K562 (cell line): ENCODE data around the gene MEX3D. TPM values are rescaled to one million over a fixed set of nuclear protein-coding genes. Genes with fewer than 3 reads are reported as not detected.
A peak's percentile ranks its signal among the peaks of the same experiment; 100 is the strongest.

ENCODE experiments used
- CHD4 ChIP-seq: fragments of 200-600 bp; sonication (generic); IDR thresholded peaks from 3 replicates; pipeline ENCODE4 v1.6.1; 2012; ENCODE audit warnings: low read depth, mild to moderate bottlenecking, mixed read lengths, low read length, inconsistent platforms; ENCODE audit not compliant: insufficient read depth, insufficient replicate concordance, poor library complexity, severe bottlenecking
- CSDE1 ChIP-seq, 2 experiments: fragments of 450-650 bp; IDR thresholded peaks; 2 replicates each; pipeline ENCODE4 v1.6.1; 2016; ENCODE audit warnings: mild to moderate bottlenecking in 1 of 2
- HNRNPK ChIP-seq: fragments of 200-400 bp; formaldehyde crosslinking; IDR thresholded peaks from one replicate; pipeline ENCODE4 v1.6.1; 2018; ENCODE audit warnings: mild to moderate bottlenecking, low read depth, low read length; ENCODE audit not compliant: poor library complexity, severe bottlenecking
- JUN ChIP-seq, 2 experiments: sonication (generic) in 1 of 2; formaldehyde crosslinking in 1 of 2; IDR thresholded peaks; 2 replicates each; pipeline versions ENCODE4 v1.6.1 to v1.8.0; 2012 to 2022; ENCODE audit warnings: borderline replicate concordance in 2 of 2, mild to moderate bottlenecking in 2 of 2, improper control_type of control experiment in 1 of 2, low read depth in 1 of 2, low read length in 1 of 2, missing genetic modification reagents in 1 of 2
- KLF13 ChIP-seq: fragments of 450-650 bp; IDR thresholded peaks from 2 replicates; pipeline ENCODE4 v1.6.1; 2016; ENCODE audit warnings: missing genetic modification characterization, low read depth, mild to moderate bottlenecking, missing compliant biosample characterization, moderate library complexity, borderline replicate concordance
- NCOA1 ChIP-seq: fragments of 450-650 bp; IDR thresholded peaks from 2 replicates; pipeline ENCODE4 v1.6.1; 2016; ENCODE audit warnings: low read depth
- NUFIP1 ChIP-seq: fragments of 450-650 bp; IDR thresholded peaks from 2 replicates; pipeline ENCODE4 v1.6.1; 2018; ENCODE audit not compliant: partially characterized antibody
- POU5F1 ChIP-seq: fragments of 150-350 bp; IDR thresholded peaks from 2 replicates; pipeline ENCODE4 v1.6.1; 2014; ENCODE audit warnings: borderline replicate concordance, low read length, low read depth, mild to moderate bottlenecking; ENCODE audit not compliant: partially characterized antibody
- SMARCE1 ChIP-seq: fragments of 450-650 bp; IDR thresholded peaks from 2 replicates; pipeline ENCODE4 v1.7.1; 2016; ENCODE audit warnings: mild to moderate bottlenecking
- TEAD4 ChIP-seq, 2 experiments: sonication (generic) in 1 of 2; formaldehyde crosslinking in 1 of 2; IDR thresholded peaks; 2 replicates each; pipeline versions ENCODE4 v1.6.1 to v1.8.0; 2012 to 2022; ENCODE audit warnings: borderline replicate concordance in 1 of 2, inconsistent platforms in 1 of 2, low read length in 1 of 2, mild to moderate bottlenecking in 1 of 2, missing genetic modification reagents in 1 of 2
- WHSC1 ChIP-seq: IDR thresholded peaks from one replicate; pipeline ENCODE4 v1.6.1; 2012; ENCODE audit warnings: low read length, control low read depth, inconsistent platforms
- ZNF311 ChIP-seq: fragments of 250-450 bp; sonication (Bioruptor Pico); IDR thresholded peaks from 2 replicates; pipeline ENCODE4 v1.4.0; 2020; ENCODE audit warnings: mild to moderate bottlenecking, moderate library complexity
- polyA plus RNA-seq, 8 experiments: library from polyadenylated mRNA; depleted of rRNA in 4 of 8; stranded (reverse) in 5 of 8; unstranded in 3 of 8; fragments of >200 nt; fragmentation: Nextera tagmentation in 2 of 8; fragmentation: Illumina TruSeq in 1 of 8; extraction: Ambion mirVana in 2 of 8; extraction: Trizol in 1 of 8; gene quantifications; 2 replicates each; pipeline versions ENCODE4 v1.2.1 to v1.2.3, GENCODE V29; 2011 to 2014; ENCODE audit warnings: inconsistent platforms in 1 of 8, missing spikeins in 1 of 8
- total RNA-seq, 7 experiments: library from RNA; depleted of rRNA in 6 of 7; stranded (reverse); fragments of >200 nt in 6 of 7; fragmentation: Illumina TruSeq in 2 of 7; extraction: Trizol in 2 of 7; gene quantifications; 2 replicates each; pipeline versions ENCODE4 v1.2.1 to v1.2.3, GENCODE V29; 2011 to 2021; ENCODE audit warnings: low replicate concordance in 1 of 7
- TF ChIP-seq, protein P1 (sequence below), 2 experiments: fragments of 450-650 bp in 1 of 2; IDR thresholded peaks; 2 replicates each; pipeline ENCODE4 v1.6.1; 2011 to 2017; ENCODE audit warnings: low read depth in 2 of 2, antibody characterized with exemption in 1 of 2, borderline replicate concordance in 1 of 2, low read length in 1 of 2, mild to moderate bottlenecking in 1 of 2, mixed read lengths in 1 of 2; ENCODE audit not compliant: control insufficient read depth in 1 of 2
- TF ChIP-seq, protein P2 (sequence below): fragments of 450-650 bp; IDR thresholded peaks from 2 replicates; pipeline ENCODE4 v1.6.1; 2016
- TF ChIP-seq, protein P3 (sequence below), 2 experiments: fragments of 450-650 bp in 1 of 2; sonication (generic) in 1 of 2; formaldehyde crosslinking in 1 of 2; IDR thresholded peaks in 1 of 2; conservative IDR thresholded peaks in 1 of 2; 2 replicates each; pipeline versions ENCODE4 v1.6.1 to v1.8.1; 2016 to 2023; ENCODE audit warnings: mild to moderate bottlenecking in 2 of 2, moderate library complexity in 2 of 2, inconsistent platforms in 1 of 2, missing genetic modification reagents in 1 of 2

MEX3D gene
- total and polyA plus RNA-seq, 9 of the 15 experiments (the other 6 are each of a cell fraction or from before 2014, with no cell fraction given) = 1.7 to 39.3 (median 5.7) TPM

DNA sequence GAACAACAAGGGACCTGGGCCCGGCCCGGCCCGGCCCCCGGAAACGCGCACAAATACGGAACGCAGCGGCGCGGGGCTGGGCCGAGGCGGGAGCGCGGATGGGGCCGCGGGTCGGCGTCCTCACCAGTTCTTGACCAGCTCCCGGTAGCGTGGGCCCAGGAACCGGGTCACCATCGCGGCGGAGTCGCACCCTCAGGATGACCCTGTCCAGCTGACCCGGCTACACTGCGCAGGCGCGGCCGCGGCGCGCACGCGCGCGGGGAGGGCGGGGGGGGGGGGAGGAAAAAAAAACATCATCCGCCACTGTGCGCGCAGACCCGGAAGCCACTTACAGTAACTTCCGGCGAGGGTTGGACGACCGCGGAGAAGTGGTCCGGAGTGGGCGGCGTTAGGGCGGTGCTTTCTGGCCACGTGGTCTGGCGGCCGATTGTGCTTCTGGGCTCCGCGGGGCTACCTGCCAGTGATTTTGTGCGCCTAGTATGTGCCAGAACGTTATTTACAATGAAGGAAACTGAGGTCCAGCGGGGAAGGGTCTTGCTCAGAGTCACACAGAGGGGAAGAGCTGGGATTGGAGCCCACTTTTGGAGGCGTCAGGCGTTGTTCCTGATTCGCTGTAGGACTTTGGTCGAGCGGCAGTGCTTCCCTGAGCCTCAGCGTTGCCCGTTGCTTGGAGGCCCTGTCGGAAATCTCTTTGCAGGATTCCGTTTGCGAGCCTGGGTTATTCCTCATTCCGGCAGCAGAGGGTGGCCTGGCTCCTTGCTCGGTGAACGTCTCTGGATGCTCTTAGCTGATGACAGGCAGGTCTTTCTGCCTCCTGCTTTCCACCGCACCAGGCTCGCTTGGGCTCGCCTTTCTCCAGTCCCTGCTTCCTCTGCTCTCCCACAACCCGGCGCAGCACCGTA lies 37.4 kb upstream of the MEX3D start, which contains the start of gene UQCR11 (continued):
- TF ChIP-seq, protein P1, sequence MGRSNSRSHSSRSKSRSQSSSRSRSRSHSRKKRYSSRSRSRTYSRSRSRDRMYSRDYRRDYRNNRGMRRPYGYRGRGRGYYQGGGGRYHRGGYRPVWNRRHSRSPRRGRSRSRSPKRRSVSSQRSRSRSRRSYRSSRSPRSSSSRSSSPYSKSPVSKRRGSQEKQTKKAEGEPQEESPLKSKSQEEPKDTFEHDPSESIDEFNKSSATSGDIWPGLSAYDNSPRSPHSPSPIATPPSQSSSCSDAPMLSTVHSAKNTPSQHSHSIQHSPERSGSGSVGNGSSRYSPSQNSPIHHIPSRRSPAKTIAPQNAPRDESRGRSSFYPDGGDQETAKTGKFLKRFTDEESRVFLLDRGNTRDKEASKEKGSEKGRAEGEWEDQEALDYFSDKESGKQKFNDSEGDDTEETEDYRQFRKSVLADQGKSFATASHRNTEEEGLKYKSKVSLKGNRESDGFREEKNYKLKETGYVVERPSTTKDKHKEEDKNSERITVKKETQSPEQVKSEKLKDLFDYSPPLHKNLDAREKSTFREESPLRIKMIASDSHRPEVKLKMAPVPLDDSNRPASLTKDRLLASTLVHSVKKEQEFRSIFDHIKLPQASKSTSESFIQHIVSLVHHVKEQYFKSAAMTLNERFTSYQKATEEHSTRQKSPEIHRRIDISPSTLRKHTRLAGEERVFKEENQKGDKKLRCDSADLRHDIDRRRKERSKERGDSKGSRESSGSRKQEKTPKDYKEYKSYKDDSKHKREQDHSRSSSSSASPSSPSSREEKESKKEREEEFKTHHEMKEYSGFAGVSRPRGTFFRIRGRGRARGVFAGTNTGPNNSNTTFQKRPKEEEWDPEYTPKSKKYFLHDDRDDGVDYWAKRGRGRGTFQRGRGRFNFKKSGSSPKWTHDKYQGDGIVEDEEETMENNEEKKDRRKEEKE (IDR thresholded peaks at IDR 0.05; ENCODE audit: borderline replicate concordance in 1 of 2, control insufficient read depth in 1 of 2, low read depth in 2 of 2, low read length in 1 of 2) = no peak
- no peak for TF ChIP-seq CSDE1 (IDR thresholded peaks at IDR 0.05)
- TF ChIP-seq, protein P2, sequence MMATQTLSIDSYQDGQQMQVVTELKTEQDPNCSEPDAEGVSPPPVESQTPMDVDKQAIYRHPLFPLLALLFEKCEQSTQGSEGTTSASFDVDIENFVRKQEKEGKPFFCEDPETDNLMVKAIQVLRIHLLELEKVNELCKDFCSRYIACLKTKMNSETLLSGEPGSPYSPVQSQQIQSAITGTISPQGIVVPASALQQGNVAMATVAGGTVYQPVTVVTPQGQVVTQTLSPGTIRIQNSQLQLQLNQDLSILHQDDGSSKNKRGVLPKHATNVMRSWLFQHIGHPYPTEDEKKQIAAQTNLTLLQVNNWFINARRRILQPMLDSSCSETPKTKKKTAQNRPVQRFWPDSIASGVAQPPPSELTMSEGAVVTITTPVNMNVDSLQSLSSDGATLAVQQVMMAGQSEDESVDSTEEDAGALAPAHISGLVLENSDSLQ = peak; percentile 89
- TF ChIP-seq, protein P3, sequence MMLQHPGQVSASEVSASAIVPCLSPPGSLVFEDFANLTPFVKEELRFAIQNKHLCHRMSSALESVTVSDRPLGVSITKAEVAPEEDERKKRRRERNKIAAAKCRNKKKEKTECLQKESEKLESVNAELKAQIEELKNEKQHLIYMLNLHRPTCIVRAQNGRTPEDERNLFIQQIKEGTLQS (IDR thresholded peaks at IDR 0.05) = no peak
- TF ChIP-seq, protein P3 (CRISPR knock-in tag; conservative IDR thresholded peaks at IDR 0.05) = 0 out of 2 replicates have a peak, but pooled peaks have one; percentile 61
- TF ChIP-seq SMARCE1 = peak; percentile 76
- no peak for TF ChIP-seq KLF13 (tag)
- no peak for TF ChIP-seq WHSC1
- no peak for TF ChIP-seq NUFIP1
- no peak for TF ChIP-seq HNRNPK
- no peak for TF ChIP-seq POU5F1
- TF ChIP-seq CHD4 = no peak
- 0 out of 2 replicates have a peak, but pooled peaks have one; percentile 46 for TF ChIP-seq NCOA1
- peak; percentile 12; the same call in 1 of the 2 replicates for TF ChIP-seq JUN (IDR thresholded peaks at IDR 0.05; ENCODE audit: borderline replicate concordance, low read depth, low read length)
- TF ChIP-seq JUN (CRISPR knock-in tag; IDR thresholded peaks at IDR 0.05; ENCODE audit: borderline replicate concordance) = no peak
- no peak for TF ChIP-seq ZNF311
- peak; percentile 49; the same call in 1 of the 2 replicates for TF ChIP-seq TEAD4 (IDR thresholded peaks at IDR 0.05; ENCODE audit: low read length)
- TF ChIP-seq TEAD4 (CRISPR knock-in tag; IDR thresholded peaks at IDR 0.05; ENCODE audit: borderline replicate concordance) = no peak; the same call in 1 of the 2 replicates
